Superior temporal gyrus (tissue), 1 donor: ENCODE measurements around the gene MRPS5.

Experiments used
- DNase-seq: peaks from one replicate; pipeline ENCODE4 v3.0.0-alpha.2; 2016; ENCODE audit errors: extremely low spot score

MRPS5 gene

DNA sequence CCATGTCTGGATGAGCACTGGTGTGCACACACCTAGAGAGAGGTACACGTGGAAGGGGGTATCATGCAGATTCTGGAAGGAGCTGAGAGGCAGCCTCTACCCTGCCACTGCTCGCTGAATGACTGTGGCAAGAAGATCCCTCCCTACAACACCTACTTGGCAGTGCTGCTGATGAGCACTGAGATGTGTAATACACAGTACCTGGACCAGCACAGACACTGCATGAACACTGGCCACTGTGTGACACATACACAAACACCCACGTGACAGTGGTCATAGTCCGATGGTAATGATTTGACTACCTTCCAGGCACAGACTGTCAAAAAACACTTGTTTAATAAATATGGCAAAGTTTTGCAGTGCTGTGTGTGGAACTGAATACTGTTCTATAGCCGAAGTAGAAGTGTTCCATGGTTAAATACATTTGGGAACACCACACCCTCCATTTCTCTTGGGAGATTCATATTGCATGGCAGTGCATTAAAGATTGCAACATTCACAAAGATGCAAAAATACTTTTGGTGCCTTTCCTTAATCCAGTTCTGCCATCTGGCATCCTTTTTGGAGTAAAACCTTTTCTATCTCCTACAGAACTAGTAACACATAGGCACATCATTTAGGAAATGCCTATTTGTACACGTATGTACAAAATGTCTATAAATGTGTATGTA lies 29.6 kb downstream of the MRPS5 start:
- peak; percentile 35 for DNase-seq

DNA sequence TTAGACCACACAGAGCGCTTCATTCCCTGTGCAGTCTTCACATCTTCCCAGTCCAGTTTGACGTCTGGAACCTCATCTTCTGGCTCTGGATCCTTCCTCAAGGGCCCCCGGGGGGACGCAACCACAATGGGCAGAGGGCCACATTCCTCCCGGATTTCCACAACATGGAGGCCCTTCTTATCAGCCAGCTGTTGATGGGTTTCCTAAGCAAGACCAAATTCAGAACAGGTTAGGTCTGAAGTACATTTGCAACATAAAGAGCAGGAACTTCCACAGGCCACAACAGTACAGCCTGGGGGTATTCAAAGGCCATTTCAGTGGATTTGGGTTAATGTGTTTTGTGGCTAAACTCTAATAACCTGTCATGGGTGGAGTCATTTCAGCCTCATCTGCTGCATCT lies 34.2 kb downstream of the MRPS5 start:
- no peak for DNase-seq

DNA sequence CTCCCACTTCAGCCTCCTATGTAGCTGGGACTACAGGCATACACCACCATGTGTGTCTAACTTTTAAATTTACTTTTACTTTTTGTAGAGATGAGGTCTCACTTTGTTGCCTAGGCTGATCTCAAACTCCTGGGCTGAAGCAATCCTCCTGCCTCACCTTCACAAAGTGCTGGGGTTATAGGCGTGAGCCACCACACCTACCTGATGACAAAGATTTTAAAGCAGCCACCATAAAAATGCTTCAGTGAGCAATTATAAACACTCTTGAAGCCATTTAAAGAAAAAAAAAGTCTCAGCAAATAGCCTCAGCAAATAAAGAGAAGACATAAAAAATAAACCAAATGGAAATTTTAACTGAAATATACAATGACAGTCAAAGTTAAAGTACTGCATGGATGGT lies 35.6 kb downstream of the MRPS5 start:
- DNase-seq = no peak

DNA sequence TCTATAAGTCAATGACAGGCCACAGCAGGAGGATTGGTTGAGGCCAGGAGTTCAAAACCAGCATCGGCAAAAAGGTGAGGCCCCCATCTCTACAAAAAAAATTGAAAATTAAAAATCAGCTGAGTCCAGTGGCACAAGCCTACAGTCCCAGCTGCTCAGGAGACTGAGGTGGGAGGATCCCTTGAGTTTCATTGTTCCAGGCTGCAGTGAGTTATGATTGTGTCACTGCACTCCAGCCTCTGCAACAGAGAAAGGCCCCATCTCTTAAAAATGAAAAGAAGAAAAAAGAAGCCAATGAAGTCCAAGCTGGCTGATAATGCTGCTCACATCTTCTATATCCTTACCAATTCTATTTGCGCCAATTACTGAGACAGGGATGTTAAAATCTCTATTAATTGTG lies 39.1 kb downstream of the MRPS5 start:
- no peak for DNase-seq

DNA sequence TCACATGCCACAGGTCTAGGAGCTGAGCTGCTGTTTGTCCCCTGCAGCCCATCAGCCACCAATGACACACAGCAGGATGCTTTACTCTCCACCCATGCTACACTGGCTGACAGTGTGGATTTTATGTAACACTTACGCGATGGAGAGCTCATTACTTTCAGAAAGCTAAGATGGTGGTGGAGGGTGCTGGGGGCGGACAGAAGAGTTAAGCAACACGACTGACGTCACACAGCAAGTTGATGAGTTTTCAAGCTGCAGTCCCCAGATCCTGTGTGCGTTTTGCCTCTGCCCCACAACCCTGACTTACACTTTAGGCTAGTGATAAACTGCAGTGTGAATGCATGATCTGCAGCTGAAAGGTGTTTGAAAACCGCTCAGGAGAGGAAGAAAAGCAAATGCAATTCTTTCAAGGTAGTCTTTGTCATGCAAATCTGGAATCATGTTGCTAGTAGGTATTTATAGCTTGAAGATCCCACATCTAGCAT lies 42.4 kb downstream of the MRPS5 start:
- DNase-seq = no peak

DNA sequence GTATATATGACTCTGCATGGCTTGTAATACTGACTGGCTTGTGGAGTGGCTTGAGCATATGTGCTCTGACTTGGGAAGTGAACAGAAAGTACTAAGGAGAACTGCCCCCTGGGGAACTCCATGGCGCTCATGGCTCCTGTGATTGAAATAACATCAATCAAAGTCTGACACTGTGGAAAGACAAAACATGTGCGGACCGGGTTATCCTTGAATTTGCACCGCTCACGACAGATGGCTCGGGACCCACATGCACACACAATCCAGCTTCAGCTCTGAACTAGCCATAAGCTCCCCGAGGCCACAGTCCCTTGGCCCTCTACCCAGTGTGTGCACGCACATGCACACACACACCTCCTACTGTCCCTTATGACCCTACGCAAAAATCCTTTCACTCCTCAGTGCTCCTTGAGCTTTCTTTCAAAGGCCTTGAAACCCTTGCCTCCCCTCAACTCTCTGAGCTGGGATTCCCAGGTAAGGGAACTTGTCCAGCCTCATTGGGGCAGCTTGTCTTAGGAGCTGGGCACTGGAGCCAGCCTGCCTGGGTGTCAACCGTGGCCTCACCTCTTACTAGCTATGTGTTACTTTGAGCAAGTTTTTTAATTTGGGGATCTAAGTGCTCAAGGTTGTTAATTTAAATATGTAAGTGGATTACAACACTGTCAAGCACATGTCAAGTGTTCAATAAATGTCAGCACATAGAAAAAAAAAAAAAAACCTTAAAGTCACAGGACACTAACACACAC lies 43.6 kb downstream of the MRPS5 start:
- DNase-seq = no peak

DNA sequence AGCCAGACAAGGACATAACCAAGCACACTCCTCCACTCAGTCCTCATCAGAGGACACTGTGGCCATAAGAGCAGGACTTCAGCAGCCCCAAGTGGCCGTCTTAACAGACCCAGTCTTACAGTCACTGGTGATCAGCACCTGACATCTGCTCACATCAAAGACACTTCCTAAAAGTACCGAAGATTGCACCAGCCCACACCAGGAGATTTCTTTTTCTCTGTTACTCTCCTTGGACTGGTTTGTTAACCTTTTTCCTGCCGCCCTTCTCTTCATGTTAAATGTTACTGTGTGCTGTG lies 44.1 kb downstream of the MRPS5 start:
- peak; percentile 79 for DNase-seq

DNA sequence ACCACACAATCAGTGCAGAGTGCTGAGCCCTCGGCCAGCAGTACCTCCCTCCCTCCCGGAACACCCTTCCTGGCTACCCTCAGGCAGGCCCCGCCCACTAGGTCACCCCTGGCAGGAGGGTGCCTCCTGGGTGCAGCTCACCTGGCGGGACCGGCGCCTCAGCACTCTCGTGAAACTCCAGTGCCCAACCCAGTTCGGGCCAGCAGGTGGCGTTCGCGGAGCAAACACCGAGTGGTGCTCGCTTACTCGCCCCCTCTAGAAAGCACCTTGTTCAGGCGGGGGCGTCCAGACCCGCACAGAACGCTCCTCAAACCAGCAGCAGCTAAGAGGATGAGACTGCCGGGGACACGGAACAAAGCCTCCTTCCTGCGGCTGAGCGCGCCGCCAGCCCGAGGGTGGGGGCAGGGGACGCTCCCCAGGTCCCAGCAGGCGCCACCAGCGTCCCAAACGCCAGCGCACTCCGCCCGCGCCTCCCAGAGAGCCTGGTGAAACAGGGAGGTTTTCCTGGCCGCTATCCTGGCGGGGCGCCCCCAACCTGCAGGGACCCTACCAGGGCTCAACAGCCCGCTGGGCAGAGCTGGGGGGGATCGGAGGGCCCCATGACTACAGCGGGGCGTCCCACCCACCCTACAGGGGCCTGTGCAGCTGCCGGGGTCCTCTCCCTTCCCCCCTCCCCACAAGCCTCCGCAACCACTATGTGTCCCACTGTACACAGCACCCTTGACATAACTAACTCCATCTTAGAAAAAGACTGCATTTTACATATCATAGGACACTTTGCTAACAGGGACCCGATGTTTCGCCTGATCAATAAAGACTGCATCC lies 44.7 kb downstream of the MRPS5 start:
- peak; percentile 90 for DNase-seq

DNA sequence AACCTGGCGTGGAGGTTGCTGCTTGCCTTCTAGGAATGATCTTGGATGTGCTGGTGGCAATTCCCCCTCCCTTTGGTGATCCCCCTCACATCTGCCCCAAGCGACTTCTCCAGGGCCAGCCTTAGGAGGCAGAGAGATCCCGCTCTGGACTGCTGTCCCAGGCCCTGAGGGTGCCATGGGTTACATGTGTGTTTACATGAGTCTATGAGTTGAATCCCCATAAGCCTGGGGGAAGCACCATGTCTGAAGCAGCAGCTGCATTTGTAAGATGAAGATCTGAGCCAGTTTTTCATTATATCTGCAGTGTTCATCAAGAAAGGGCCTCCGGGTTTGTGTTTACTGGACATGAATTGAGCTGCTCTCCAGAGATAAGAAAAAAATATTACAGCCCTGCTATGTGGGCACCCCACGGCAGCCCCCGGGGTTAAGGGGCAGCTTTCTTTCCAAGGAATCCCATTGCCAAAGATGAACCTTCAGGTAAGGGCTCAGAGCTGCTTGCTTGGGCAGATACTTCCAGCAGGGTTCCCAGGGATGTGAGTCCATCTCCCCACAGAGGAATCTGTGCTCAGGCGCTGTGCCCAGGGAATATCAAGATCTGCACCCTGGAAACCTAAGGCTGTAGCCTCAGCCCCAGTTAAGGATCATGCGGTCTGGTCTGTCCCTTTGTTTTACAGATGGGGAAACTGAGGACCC lies 46.0 kb downstream of the MRPS5 start:
- no peak for DNase-seq

DNA sequence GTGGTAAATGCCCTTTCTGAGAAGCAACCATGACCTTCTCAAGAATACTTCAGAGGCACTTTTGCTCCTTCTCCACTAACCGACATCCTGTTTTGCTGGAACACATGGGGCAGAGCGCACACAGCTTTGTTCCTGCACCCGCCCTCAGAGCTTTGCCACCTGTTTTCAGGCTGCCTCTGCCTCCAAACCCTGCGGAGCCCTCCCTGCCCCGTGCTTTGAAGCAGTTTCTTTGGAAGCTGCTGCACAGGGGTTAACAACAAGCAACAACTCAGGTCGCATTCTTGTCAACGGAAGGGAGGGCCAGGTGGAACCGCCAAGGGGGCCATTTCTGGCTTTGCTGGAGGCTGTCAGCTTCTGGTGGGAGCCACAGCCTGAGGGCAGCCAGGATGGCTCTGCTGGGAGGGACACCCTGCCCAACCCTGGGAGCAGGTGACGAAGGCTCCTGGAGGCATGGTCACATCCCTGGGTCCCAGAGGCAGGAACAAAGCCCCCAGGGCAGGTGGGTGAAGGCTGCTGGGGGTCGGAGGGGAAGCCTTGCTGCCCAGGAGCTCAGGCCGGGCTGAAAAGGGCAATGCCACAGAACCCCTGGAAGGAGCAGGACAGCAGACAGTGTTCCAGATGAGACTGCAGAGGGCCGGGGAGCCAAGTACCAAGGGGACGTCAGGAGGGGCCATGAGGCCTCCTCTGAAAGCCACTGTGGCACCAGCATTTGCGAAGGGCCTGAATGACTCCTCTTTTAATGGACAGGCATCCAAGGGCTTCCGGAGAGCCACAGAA lies 46.8 kb downstream of the MRPS5 start:
- no peak for DNase-seq

DNA sequence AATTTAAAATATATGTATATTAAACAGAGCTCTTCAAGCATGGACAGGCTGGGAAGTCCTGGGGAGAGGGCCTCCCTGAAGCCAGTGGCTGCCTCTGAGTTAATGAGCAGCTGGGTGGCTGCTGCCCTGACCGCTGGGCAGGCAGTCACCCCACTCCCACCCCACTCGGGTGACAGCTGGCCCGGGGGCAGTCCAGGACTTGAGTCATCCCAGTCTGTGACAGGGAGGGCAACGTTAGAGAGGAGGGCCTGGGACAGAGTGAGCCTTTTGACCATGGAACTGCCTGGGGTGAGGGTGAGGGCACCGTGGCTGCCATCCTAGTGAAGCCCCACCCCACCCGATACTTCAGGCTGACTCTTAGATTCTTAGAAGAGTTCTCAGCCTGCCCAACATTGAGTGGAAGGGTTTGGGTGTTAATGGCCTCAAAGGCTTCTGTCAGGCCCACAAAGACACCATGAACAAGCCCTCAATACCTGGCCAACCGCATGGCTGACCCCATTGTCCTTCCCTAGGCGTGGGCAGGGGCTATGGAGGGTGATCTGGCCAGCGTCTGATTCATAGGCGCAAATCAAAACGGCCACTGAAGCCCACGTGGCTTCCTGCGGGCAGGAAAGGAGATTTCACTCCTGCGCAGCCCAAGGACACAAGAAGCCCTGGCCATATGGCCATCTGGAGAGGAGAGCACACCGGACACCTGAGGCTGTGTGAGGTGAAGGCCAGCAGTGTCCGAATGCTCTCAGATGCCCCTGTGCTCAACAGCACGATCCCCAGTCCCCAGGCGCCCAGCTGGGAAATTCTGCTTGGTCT lies 47.5 kb downstream of the MRPS5 start:
- peak; percentile 88 for DNase-seq

DNA sequence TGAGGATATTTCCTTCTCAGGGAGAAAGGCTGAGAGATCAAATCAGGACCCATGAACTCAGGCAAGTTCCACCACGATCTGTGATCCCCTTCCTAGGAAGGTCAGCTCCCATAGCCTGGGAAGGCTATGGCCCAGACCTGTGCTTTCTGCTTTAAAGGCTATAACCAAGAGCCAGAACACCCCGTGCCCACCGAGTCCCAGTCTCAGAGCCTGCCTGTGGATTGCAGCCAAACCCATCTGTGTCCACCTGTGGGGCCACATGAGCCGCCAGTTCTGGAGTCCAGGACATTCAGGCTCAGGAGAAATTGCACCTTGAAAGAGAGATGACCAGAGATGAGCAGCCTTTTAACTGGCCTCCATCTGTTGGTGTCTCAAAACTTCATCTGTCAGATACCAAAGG lies 49.2 kb downstream of the MRPS5 start:
- no peak for DNase-seq

DNA sequence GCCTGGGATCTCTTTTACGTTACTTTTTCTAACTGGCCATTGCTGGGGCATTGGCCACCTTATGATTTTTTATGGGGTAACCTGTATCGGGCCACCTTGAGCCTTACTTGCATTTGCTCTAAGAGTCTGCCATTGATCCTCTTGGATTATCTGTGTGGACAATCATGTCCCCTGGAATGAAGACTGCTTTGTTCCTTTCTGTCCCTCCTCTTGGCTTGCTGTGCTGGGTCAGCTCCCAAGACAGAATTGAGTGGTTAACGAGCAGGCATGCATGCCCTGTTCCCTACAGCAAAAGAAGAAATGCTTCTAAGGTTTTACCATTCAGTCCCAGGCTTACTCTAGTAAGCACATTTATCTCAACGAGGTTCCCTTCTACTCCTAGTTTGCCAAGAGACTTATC lies 49.8 kb downstream of the MRPS5 start:
- peak; percentile 75 for DNase-seq

DNA sequence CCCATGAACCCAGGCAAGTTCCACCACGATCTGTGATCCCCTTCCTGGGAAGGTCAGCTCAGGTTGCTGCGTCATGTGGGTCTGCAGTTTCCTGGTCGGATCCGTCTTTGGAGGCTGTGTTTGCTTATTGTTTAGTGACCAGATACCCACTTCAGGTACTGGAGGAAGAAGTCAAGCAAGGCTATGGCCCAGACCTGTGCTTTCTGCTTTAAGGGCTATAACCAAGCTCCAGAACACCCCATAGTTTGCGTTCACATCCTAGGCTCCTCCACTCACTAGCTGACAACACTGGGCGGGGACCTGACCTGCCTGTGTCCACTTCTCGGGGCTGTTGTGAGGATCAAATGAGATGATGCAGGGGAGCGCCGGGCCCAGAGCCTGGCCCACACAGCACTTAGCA lies 52.1 kb downstream of the MRPS5 start:
- no peak for DNase-seq

DNA sequence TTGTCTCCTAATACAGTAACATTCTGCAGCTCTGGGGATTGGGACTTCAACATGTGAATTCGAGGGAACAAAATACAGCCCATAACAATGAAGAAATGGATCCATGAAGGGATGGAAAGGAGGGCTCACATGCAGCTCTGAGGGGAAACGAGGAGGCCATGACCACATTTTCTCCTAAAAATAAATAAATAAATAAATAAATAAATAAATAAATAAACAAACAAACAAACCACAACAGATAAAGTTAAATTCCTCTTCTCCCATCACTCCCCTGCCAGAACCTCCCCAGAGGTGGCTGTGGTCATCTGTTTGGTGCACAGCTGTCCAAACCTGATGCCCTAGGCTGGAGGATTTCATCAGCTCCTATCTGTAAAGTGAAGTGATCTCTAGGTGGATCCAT lies 53.4 kb downstream of the MRPS5 start:
- DNase-seq = no peak

DNA sequence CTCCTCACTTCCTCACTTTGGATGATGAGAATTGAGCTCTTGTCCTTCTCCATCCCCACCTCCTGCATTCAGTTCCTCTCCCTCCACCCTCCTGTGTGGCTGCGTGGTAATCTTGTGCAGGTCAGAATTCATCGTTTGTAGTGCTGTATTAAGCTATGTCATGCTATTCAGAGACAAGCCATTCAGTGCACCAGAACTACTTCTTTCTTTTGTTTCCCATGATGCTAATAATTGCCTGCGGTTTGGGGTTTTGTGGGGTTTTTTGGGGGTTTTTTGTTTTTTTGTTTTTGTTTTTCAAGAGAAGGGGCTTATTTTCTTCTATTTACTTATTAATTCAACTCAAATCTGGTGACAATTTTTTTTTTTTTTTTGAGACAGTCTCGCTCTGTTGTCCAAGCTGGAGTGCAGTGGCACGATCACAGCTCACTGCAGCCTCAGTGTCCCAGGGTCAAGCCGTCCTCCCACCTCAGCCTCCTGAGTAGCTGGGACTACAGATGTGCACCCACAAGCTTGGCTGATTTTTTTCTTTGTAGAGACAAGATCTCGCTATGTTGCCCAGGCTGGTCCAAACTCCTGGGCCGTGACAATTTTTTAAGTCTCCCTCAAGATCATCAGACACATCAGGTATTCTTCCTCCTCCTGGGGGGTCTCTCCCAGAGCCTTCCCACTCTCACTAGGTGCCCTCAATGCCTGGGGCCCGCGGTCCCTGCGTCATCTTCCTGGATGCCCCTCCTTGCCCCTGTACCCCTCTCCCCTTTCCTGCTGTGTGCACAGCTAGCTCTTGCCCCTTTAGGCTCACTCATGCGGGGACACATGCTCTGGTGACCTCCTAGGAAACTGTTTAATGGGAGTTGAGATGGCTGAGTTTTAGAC lies 58.3 kb downstream of the MRPS5 start:
- DNase-seq = no peak

DNA sequence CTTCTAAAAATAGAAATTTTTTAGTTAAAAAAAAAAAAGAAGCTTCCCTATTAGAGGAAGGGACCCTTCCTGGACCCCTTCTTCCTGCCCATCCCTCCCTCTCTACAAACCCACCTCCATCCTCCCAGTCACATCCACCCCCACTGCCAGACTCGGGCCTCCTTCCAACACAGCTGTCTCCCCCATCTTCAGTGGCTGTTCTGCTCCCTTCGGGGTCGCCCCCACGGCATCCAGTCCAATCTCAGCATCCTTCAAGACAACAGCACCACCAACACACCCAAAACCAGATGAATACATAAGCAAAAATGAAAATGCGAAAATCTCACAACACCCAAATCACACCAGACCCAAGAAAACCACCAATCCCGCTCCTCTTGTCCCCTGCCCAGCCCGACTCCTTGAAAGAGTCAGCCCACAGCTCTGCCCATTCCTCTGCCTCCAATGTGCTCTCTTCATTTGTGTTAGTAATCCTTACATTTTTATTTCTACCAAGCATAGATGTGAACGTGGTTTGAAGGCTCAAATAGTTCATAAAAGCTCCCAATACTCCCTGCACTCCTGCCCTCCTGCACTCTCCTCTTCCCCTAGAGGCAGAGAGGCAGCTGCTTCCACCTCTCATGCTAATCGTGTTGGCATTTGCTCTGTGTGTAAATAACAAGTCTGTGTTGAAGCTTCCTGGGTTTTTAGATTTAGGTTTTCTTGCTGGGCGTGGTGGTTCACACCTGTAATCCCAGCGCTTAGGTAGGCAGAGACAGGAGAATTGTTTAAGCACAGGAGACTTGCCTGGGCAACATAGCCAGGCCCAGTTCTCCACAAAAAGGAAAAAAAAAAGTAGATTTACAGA lies 59.1 kb downstream of the MRPS5 start:
- peak; percentile 50 for DNase-seq

DNA sequence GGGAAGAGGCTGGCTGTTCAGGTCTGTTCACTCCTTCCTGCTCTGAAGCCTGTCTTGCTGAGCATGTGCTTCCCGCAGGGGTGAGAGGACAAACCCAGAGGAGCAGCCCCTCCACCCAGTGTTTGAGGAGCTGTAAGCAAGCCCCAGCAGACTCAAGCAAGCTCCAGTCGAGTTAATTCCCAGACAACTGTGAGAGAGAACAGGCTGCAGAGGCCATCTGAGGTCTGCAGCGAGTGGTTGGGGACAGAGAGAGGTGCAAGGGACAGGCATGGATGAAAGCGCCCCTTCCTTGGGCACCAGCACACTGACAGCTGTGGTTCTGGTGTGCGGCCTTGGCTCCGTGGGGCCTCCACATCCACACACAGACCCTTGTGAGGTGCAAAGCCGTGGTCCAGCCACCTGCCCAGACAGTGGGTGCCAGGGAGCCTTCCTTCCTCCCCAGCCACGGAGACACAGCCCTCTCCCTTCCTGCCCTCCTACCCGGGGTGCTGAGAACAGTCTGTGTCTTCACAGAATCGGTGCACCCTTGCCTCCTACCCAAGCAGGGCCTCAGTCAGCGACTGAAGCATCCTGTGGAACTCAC lies 59.9 kb downstream of the MRPS5 start:
- no peak for DNase-seq
